Jurkat, Clone E6-1 (cell line): ENCODE results near the gene GAREM2.

Experiments
- DNase-seq: peaks from one replicate; pipeline ENCODE4 v3.0.0-alpha.2; 2011; ENCODE audit warnings: low read depth, low spot score
- H3K4me3 ChIP-seq: 2 replicates; pipeline ENCODE4 v1.5.1; 2011; ENCODE audit warnings: mild to moderate bottlenecking, low read length, control low read depth, moderate library complexity

The GAREM2 gene

GRCh38 chr2:26216587-26216986, 43.7 kb downstream of the GAREM2 start:
- no peak for DNase-seq
- H3K4me3 ChIP-seq: no peak overlapping the region

GRCh38 chr2:26217720-26218119, 44.8 kb downstream of the GAREM2 start:
- DNase-seq: no peak
- no peak overlapping the region for H3K4me3 ChIP-seq

GRCh38 chr2:26223018-26223417, 50.1 kb downstream of the GAREM2 start:
- H3K4me3 ChIP-seq: no peak overlapping the region
- DNase-seq: no peak

- H3K4me3 ChIP-seq: no peak overlapping the region
- no peak for DNase-seq
Measured at GRCh38 chr2:26224095-26224494, 51.2 kb downstream of the GAREM2 start.

- no peak for DNase-seq
- no peak overlapping the region for H3K4me3 ChIP-seq
Measured at GRCh38 chr2:26229595-26229994, 56.7 kb downstream of the GAREM2 start.

- H3K4me3 ChIP-seq: no peak overlapping the region
- no peak for DNase-seq
Measured at GRCh38 chr2:26230806-26231205, 57.9 kb downstream of the GAREM2 start.

- no peak overlapping the region for H3K4me3 ChIP-seq
- no peak for DNase-seq
Measured at GRCh38 chr2:26235089-26235488, 62.2 kb downstream of the GAREM2 start.

- no peak for DNase-seq
- H3K4me3 ChIP-seq: no peak overlapping the region
Measured at GRCh38 chr2:26237868-26238267, 65.0 kb downstream of the GAREM2 start.

- DNase-seq: no peak
- H3K4me3 ChIP-seq: no peak overlapping the region
Measured at GRCh38 chr2:26238311-26238958, 65.5 kb downstream of the GAREM2 start.
